Gastrocnemius medialis (tissue), 4 donors: ENCODE data around the gene N4BP2.

ENCODE experiments used
- CTCF ChIP-seq, 5 experiments: fragments of 450-650 bp in 3 of 5; fragments of 200-600 bp in 2 of 5; sonication (generic) in 2 of 5; IDR thresholded peaks in 4 of 5; conservative IDR thresholded peaks in 1 of 5; 1 replicate in 4 of 5; 2 replicates in 1 of 5; pipeline ENCODE4 v1.5.1; 2016 to 2019; ENCODE audit warnings: antibody characterized with exemption in 5 of 5, mild to moderate bottlenecking in 3 of 5, moderate library complexity in 3 of 5
- POLR2A ChIP-seq, 2 donors: fragments of 450-650 bp; IDR thresholded peaks; one replicate each; pipeline ENCODE4 v1.6.1; 2017; ENCODE audit warnings: antibody characterized with exemption in 2 of 2, mild to moderate bottlenecking in 2 of 2, moderate library complexity in 2 of 2

GRCh38 chr4:40016007-40016406 lies 40.6 kb upstream of the N4BP2 start:
- TF ChIP-seq POLR2A (IDR thresholded peaks at IDR 0.05) (no peak), CTCF (IDR thresholded peaks at IDR 0.05 in 4 of 5, conservative IDR thresholded peaks at IDR 0.05 in 1 of 5) (no peak)
